Cardiac muscle cell (in vitro differentiated cells and primary cell): ENCODE results near the gene CNIH4. TPM values are rescaled to one million over a fixed set of nuclear protein-coding genes. Genes with fewer than 3 reads are reported as not detected.
A peak's percentile ranks its signal among the peaks of the same experiment; 100 is the strongest.
"Not testable (repeated sequence)": the region's sequence is repeated elsewhere in the genome, so short reads cannot be mapped to it uniquely, and the experiment has no call there.

Experiments used
- DNase-seq, 2 donors: peaks; one replicate each; pipeline versions ENCODE4 v3.0.0 to v3.0.0-alpha.2; 2010 to 2017; ENCODE audit warnings: low read depth in 1 of 2, low spot score in 1 of 2
- H3K27ac ChIP-seq: fragments of 200-600 bp; sonication (generic); 2 replicates; pipeline ENCODE4 v1.5.1; 2016
- H3K27me3 ChIP-seq: fragments of 200-600 bp; sonication (generic); 2 replicates; pipeline ENCODE4 v1.6.0; 2016; ENCODE audit warnings: control low read depth
- H3K36me3 ChIP-seq: fragments of 200-600 bp; sonication (generic); 2 replicates; pipeline ENCODE4 v1.5.1; 2016; ENCODE audit warnings: control low read depth
- H3K4me1 ChIP-seq: fragments of 200-600 bp; sonication (generic); 2 replicates; pipeline ENCODE4 v1.8.1; 2017; ENCODE audit warnings: low read depth, mild to moderate bottlenecking, mixed run types
- H3K4me3 ChIP-seq: fragments of 200-600 bp; sonication (generic); 2 replicates; pipeline ENCODE4 v1.5.1; 2016; ENCODE audit warnings: mild to moderate bottlenecking
- H3K9me3 ChIP-seq: fragments of 200-600 bp; sonication (generic); 2 replicates; pipeline ENCODE4 v1.5.1; 2017; ENCODE audit warnings: low read depth, mild to moderate bottlenecking, control low read depth
- CTCF ChIP-seq: IDR thresholded peaks from 2 replicates; pipeline ENCODE4 v1.5.1; 2012; ENCODE audit warnings: low read depth, mild to moderate bottlenecking, low read length
- polyA plus RNA-seq: library from polyadenylated mRNA; unstranded; fragments of >200 nt; fragmentation: Nextera tagmentation; extraction: Ambion mirVana; gene quantifications from 2 replicates; pipeline ENCODE4 v1.2.1, GENCODE V29; 2016
- total RNA-seq: library from RNA; depleted of rRNA; stranded (reverse); fragments of >200 nt; gene quantifications from 2 replicates; pipeline ENCODE4 v1.2.3, GENCODE V29; 2016

CNIH4 gene
- total and polyA plus RNA-seq, 2 experiments from 2014 or later = 15.0 to 69.5 TPM

GRCh38 chr1:224343679-224344078, 13.0 kb upstream of the CNIH4 start:
- no peak for TF ChIP-seq CTCF
- DNase-seq = no peak
- no peak overlapping the region for H3K4me3 ChIP-seq
- H3K4me1 ChIP-seq = no peaks in the 10 kb centered on the region
- no peaks in the 10 kb centered on the region for H3K9me3 ChIP-seq
- no peak overlapping the region for H3K27ac ChIP-seq
- H3K36me3 ChIP-seq = no peaks in the 10 kb centered on the region
- peaks cover 15% of the 10 kb centered on the region for H3K27me3 ChIP-seq

- TF ChIP-seq CTCF = no peak
- Histone ChIP-seq H3K4me3 (no peak overlapping the region), H3K27me3 (no peaks in the 10 kb centered on the region), H3K4me1 (no peaks in the 10 kb centered on the region), H3K9me3 (no peaks in the 10 kb centered on the region), H3K27ac (no peak overlapping the region), H3K36me3 (no peaks in the 10 kb centered on the region)
- no peak for DNase-seq
These were observed 8.5 kb upstream of the CNIH4 start for GRCh38 chr1:224348137-224348536.

GRCh38 chr1:224349716-224350115, 7.0 kb upstream of the CNIH4 start:
- H3K27me3 ChIP-seq, H3K4me3 ChIP-seq, DNase-seq, H3K9me3 ChIP-seq, H3K4me1 ChIP-seq, H3K36me3 ChIP-seq, H3K27ac ChIP-seq: not testable (repeated sequence)

GRCh38 chr1:224352436-224353085, 4.1 kb upstream of the CNIH4 start:
- H3K27ac ChIP-seq, DNase-seq, H3K9me3 ChIP-seq, H3K36me3 ChIP-seq, H3K27me3 ChIP-seq, H3K4me1 ChIP-seq, H3K4me3 ChIP-seq: not testable (repeated sequence)

GRCh38 chr1:224353975-224354925, 2.4 kb upstream of the CNIH4 start:
- Histone ChIP-seq H3K27me3 (no peaks in the 10 kb centered on the region), H3K9me3 (no peaks in the 10 kb centered on the region), H3K4me1 (peaks cover 15% of the 10 kb centered on the region), H3K36me3 (no peaks in the 10 kb centered on the region), H3K27ac (no peak overlapping the region), H3K4me3 (no peak overlapping the region)
- no peak for DNase-seq
- TF ChIP-seq CTCF = no peak

- Histone ChIP-seq H3K4me3 (peak overlapping the region; percentile 86), H3K9me3 (no peaks in the 10 kb centered on the region), H3K27me3 (no peaks in the 10 kb centered on the region), H3K36me3 (no peaks in the 10 kb centered on the region), H3K4me1 (peaks cover 15% of the 10 kb centered on the region), H3K27ac (no peak overlapping the region)
- no peak for TF ChIP-seq CTCF
- peak in 1 of 2 donors; percentile 83 for DNase-seq
These were observed 996 bp downstream of the CNIH4 start for GRCh38 chr1:224357626-224358124.
